Stimulated activated memory B cell treated with anti-CD40 and anti-IgM and Interleukin-4, amounts not matched to agents 10 μg/mL and 1 μg/mL and 100 μg/mL, for 72 hours (primary cell): ENCODE results near the gene IFTAP.
"Not testable (repeated sequence)": the region's sequence is repeated elsewhere in the genome, so short reads cannot be mapped to it uniquely, and the experiment has no call there.

Experiments used
- ATAC-seq: fragments of 150-1000 bp; cut with Tn5 transposase; 2 replicates; pipeline ENCODE4 v1.10.0; 2021
- H3K27ac Mint-ChIP-seq: one replicate; pipeline ENCODE4 v1.8.0; 2022; ENCODE audit warnings: mild to moderate bottlenecking, mixed read lengths
- H3K27me3 Mint-ChIP-seq: one replicate; pipeline ENCODE4 v1.8.0; 2022; ENCODE audit warnings: mixed read lengths
- H3K36me3 Mint-ChIP-seq: one replicate; pipeline ENCODE4 v1.8.0; 2022; ENCODE audit warnings: mixed read lengths
- H3K4me1 Mint-ChIP-seq: one replicate; pipeline ENCODE4 v1.8.0; 2022; ENCODE audit warnings: mixed read lengths
- H3K4me3 Mint-ChIP-seq: one replicate; pipeline ENCODE4 v1.8.0; 2022; ENCODE audit warnings: mild to moderate bottlenecking, moderate library complexity, mixed read lengths
- H3K9me3 Mint-ChIP-seq: one replicate; pipeline ENCODE4 v1.8.0; 2022; ENCODE audit warnings: mixed read lengths

The IFTAP gene, protein sequence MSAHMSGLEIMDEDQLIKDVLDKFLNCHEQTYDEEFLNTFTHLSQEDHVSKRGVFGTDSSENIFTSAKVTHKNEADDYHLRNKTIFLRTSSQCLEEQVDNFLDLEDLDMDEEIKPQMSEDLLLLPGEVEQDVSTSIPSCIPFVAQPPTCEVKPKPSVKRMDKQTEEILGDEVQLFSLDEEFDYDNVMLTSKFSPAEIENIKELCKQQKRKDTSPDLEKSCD

DNA sequence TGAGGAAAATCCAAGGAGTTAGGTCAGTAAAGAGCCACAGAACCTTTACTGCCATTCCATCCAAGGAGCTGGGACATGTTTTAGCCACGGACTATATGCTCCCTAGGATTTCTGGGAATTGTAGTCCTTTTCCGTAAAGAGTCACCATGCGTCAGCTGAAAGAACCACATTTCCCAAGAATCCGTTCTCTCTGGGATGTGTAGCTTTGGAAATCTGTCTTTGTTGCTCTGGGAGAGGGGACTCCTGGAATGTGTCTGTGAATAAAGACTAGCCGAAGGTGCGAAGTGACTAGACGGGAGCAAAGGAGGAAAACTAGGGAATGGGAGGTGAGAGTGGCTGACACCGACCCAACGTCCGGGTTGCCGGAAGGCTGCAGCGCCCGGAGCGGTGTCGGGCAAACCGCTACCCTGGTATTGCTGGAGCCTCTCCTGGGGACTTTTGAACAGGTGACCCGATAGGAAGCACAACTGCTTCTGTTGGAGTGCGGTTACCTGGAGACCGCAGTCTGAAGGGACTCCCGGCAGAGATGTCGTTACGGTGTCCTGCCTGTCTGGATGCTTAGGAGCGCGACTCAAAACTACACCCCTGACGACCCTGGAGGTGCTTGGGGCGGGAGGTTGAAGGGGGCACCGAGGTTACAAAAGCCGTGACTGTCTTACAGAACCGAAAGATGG, at the start of gene IFTAP:
Gene IFTAP (plus strand): TSS at position 187 of the 674 bp plus-strand sequence. CDS start 15,602 bp downstream, outside the sequence.
- H3K9me3 Mint-ChIP-seq = no peaks in the 10 kb centered on the region
- peaks cover 69% of the 10 kb centered on the region for H3K27me3 Mint-ChIP-seq
- H3K4me1 Mint-ChIP-seq = peaks cover 13% of the 10 kb centered on the region
- no peaks in the 10 kb centered on the region for H3K36me3 Mint-ChIP-seq
- peak; percentile 55 for ATAC-seq
- H3K4me3 Mint-ChIP-seq = peak within 1 kb of the TSS; percentile 80
- no peak within 1 kb of the TSS for H3K27ac Mint-ChIP-seq

DNA sequence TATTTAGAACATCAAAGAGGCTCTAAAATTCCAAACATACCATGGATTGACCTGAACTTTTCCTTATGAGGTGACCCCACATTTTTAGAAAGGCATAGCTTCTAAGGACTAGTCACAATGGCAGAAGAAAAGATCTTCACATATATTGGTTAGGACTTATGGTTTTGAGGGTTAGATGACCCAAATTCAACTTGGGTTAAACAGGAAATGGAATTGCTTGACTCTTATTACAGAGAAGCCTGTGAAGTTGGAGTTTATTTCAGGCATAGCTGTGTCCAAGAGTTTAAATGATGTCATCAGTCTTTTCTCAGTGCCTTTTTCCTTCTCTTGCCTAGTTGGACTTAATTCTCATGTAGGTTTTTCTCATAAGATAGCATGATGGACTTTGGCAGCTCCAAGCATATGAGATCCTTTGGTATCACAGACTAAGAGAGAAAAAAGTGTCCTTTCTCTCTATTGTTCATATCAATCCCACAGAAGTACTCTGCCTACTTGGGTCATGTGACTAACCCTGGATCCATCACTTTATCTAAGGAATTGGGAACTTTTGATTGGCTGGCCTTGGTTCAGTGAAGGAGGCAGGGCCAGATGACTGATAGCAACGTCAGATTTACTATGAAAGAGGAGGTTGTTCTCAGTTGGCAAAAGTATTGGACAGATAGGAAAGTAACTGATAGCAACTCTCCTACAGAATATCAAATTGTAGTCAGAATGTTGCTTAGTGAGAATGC, 43.8 kb upstream of the IFTAP start:
- H3K4me3 Mint-ChIP-seq = no peak overlapping the region
- H3K27me3 Mint-ChIP-seq = peaks cover 27% of the 10 kb centered on the region
- peaks cover 5% of the 10 kb centered on the region for H3K9me3 Mint-ChIP-seq
- H3K4me1 Mint-ChIP-seq = no peaks in the 10 kb centered on the region
- H3K27ac Mint-ChIP-seq = no peak overlapping the region
- no peak for ATAC-seq
- no peaks in the 10 kb centered on the region for H3K36me3 Mint-ChIP-seq

DNA sequence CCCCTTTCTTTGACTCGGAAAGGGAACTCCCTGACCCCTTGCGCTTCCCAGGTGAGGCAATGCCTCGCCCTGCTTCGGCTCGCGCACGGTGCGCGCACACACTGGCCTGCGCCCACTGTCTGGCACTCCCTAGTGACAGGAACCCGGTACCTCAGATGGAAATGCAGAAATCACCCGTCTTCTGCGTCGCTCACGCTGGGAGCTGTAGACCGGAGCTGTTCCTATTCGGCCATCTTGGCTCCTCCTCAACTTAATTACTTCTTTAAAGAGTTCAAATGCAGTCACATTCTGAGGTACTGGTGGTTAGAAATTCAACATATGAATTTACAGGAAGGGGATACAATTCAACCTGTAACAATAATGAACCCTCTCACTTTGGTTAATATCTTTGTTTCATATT, 36.9 kb upstream of the IFTAP start:
- not testable (repeated sequence) for H3K27ac Mint-ChIP-seq, ATAC-seq, H3K4me1 Mint-ChIP-seq, H3K9me3 Mint-ChIP-seq, H3K36me3 Mint-ChIP-seq, H3K4me3 Mint-ChIP-seq
- peaks cover 24% of the 10 kb centered on the region for H3K27me3 Mint-ChIP-seq

DNA sequence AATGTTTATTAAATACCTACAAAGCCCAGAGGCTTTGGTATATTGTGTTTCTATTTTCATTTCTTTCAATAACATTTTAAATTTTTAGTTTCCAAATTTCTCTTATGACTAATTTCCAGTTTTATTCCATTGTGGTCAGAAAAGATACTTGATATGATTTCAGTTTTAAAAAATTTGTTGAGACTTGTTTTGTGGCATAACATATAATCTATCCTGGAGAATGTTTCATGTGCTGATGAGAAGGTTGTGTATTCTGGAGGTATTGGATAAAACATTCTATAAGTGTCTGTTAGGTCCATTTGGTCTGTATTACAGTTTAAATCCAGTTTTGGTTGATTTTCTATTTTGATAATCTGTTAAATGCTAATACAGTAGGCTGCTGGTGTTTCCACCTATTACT, 36.3 kb upstream of the IFTAP start:
- no peak overlapping the region for H3K4me3 Mint-ChIP-seq
- ATAC-seq = no peak
- no peak overlapping the region for H3K27ac Mint-ChIP-seq
- peaks cover 7% of the 10 kb centered on the region for H3K4me1 Mint-ChIP-seq
- no peaks in the 10 kb centered on the region for H3K36me3 Mint-ChIP-seq
- peaks cover 6% of the 10 kb centered on the region for H3K9me3 Mint-ChIP-seq
- H3K27me3 Mint-ChIP-seq = peaks cover 24% of the 10 kb centered on the region

DNA sequence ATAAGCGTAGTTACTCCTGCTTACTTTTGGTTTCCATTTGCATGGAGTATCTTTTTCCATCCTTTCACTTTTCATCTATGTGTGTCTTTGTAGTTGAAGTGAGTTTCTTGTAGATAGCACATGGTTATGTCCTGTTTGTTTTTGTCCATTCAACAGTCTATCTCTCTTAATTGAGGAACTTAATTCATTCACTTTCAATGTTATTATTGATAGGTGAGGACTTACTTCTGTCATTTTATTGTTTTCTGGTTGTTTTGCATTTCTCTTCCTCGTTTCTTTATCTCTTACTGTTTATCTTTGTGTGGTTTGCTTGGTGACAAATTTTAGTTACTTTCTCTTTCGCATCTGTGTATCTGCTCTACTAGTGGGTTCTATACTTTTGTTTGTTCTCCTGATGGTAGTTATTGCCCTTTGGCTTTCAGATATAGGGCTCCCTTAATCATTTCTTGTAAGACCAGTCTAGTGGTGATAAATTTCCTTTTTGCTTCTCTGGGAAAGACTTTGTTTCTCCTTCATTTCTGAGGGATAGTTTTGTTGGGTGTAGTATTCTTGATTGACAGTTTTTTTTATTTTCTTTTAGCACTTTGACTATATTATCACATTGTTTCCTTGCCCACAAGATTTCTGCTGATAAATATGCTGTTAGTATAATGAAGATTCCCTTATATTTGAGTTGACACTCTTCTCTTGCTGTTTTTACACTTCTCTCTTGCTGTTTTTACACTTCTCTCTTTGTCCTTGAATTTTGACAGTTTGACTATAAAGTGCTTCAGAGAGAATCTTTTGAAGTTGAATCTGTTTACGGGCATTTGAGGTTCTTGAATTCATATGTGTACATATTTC, 35.5 kb upstream of the IFTAP start:
- no peak overlapping the region for H3K27ac Mint-ChIP-seq
- peaks cover 7% of the 10 kb centered on the region for H3K4me1 Mint-ChIP-seq
- H3K9me3 Mint-ChIP-seq = peaks cover 6% of the 10 kb centered on the region
- ATAC-seq = no peak
- no peaks in the 10 kb centered on the region for H3K36me3 Mint-ChIP-seq
- peaks cover 25% of the 10 kb centered on the region for H3K27me3 Mint-ChIP-seq
- peak overlapping the region; percentile 1 for H3K4me3 Mint-ChIP-seq

DNA sequence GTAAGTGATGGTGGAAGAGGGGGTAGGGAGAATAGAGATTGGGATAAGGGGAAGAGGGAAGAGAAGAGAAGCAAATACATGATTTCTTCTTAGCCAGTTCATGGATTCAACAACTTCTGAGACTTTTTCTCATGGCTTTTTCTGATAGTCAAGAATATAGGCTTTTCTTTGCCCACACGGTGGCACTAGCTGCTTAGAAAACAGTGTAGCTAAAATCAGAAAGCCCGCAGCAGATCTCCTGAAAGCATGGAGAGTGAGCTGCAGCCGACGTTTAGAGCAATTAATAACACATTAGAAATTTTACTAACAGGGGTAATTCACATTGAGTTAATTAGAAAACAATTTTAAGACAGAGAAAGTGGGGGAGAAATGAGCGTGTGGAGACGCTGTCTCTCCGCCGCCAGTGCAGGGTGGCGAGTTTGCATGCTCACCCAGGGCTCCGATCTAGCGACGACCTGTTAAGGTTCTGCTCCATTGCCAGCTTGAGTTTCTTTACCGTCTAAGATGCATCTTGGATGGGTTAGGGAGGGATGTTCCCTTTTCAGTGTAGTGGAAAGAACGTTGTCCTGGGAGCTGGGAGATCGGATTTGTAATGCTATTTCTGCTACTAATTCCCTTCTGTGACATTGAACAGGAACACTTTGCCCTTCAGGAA, 29.8 kb upstream of the IFTAP start:
- H3K36me3 Mint-ChIP-seq = no peaks in the 10 kb centered on the region
- no peak overlapping the region for H3K27ac Mint-ChIP-seq
- H3K4me1 Mint-ChIP-seq = peaks cover 14% of the 10 kb centered on the region
- H3K9me3 Mint-ChIP-seq = peaks cover 3% of the 10 kb centered on the region
- no peak for ATAC-seq
- peak overlapping the region; percentile 66 for H3K4me3 Mint-ChIP-seq
- peaks cover 64% of the 10 kb centered on the region for H3K27me3 Mint-ChIP-seq

DNA sequence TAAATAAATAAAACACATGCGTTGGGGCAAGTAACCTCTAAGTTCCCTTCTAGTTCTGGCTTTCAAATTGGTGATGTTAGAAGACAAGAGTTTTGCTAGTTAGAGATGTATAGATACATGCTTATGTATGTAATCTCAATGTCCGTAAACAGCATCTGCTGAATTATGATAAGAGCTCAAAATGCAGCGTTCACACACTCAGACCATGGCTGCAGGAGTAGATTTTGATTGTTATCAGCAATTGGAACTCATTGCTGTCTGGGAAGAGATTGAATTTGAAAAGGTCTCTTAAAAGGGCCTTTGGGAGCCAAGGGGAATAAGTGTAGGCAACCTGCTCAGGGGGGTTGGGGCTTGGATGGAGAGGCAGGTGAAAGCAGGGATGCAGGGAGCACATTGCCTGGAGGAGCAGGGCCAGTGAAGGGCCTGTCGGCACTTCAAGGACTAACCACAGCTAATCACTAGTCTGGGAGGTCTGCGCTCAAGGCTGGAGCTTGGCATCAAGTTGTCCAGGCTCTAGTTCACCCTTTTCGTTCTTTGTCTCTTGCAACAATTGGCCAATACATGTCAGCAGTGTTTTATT, 29.2 kb upstream of the IFTAP start:
- H3K27me3 Mint-ChIP-seq = peaks cover 58% of the 10 kb centered on the region
- no peak overlapping the region for H3K27ac Mint-ChIP-seq
- H3K36me3 Mint-ChIP-seq = no peaks in the 10 kb centered on the region
- no peak overlapping the region for H3K4me3 Mint-ChIP-seq
- peaks cover under 1% of the 10 kb centered on the region for H3K9me3 Mint-ChIP-seq
- no peak for ATAC-seq
- peaks cover 14% of the 10 kb centered on the region for H3K4me1 Mint-ChIP-seq

DNA sequence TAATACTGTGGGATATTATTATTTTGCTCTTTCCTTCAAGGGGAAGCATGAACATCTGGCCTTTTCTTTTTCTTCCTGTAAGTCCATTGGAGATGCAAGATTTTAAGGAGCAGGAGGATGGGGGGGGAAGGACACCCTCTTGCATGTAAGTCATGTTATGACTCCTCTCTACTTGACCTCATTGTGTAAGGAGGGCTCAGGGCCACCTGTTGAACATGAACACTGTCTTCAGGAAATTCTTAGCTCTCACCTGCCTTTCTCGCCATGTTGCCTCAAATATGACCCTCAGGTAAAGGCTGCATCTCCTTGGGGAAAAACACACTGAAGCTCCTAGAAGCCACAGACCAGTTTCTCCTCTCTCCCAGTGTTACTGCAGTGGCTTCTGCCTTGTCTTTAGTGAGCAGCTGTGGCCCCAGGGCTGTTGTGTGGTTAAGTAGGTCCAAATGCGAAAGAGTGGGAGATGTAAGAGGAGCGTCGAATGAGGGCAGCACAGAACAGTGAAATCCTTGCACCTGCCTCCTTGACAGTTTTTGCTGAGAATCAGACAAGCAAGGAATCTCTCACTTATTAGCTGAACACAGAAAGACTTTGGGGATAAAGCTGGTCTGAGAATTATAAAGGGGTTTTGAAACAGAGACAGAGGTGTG, 27.8 kb upstream of the IFTAP start:
- peaks cover 65% of the 10 kb centered on the region for H3K27me3 Mint-ChIP-seq
- H3K9me3 Mint-ChIP-seq = no peaks in the 10 kb centered on the region
- no peak for ATAC-seq
- H3K36me3 Mint-ChIP-seq = no peaks in the 10 kb centered on the region
- H3K27ac Mint-ChIP-seq = no peak overlapping the region
- H3K4me3 Mint-ChIP-seq = no peak overlapping the region
- H3K4me1 Mint-ChIP-seq = peaks cover 14% of the 10 kb centered on the region

DNA sequence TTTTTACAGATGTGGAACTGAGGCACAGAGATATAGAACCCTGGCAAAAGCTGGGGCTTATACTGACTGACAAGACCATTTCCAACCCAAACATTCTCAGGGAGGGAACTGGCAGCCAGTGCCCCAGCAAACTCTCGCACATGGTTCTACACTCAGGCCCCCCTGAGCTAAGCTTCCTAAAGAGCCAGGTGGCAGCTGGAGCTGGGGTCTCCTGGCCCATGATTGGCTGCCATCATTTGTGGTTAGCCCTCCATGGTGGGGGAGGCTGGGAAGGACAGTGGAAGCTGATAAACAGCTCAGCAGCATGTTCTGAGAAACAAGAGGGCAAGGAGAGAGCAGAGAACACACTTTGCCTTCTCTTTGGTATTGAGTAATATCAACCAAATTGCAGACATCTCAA, 26.6 kb upstream of the IFTAP start, which contains the start of gene RAG1:
Gene RAG1 (plus strand): TSS at position 314 of the 400 bp plus-strand sequence. CDS start 5,298 bp downstream, outside the sequence.
- Mint-ChIP-seq H3K36me3 (no peaks in the 10 kb centered on the region), H3K4me1 (peaks cover 14% of the 10 kb centered on the region), H3K27ac (no peak within 1 kb of the TSS), H3K27me3 (peaks cover 67% of the 10 kb centered on the region), H3K4me3 (no peak within 1 kb of the TSS), H3K9me3 (no peaks in the 10 kb centered on the region)
- ATAC-seq = no peak

DNA sequence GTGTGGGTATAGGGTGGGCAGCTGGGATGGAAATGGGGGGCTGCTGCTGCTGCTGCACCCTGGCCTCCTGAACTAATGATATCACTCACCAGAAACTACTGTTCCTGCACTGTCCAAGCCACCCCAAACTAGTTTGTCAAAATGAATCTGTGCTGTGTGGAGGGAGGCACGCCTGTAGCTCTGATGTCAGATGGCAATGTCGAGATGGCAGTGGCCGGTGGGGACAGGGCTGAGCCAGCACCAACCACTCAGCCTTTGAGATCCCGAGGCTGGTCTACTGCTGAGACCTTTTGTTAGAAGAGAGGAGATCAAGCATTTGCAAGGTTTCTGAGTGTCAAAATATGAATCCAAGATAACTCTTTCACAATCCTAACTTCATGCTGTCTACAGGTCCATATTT, 25.2 kb upstream of the IFTAP start:
- Mint-ChIP-seq H3K27me3 (peaks cover 67% of the 10 kb centered on the region), H3K9me3 (no peaks in the 10 kb centered on the region), H3K27ac (no peak overlapping the region), H3K4me1 (peaks cover 12% of the 10 kb centered on the region), H3K4me3 (no peak overlapping the region), H3K36me3 (no peaks in the 10 kb centered on the region)
- ATAC-seq = no peak

DNA sequence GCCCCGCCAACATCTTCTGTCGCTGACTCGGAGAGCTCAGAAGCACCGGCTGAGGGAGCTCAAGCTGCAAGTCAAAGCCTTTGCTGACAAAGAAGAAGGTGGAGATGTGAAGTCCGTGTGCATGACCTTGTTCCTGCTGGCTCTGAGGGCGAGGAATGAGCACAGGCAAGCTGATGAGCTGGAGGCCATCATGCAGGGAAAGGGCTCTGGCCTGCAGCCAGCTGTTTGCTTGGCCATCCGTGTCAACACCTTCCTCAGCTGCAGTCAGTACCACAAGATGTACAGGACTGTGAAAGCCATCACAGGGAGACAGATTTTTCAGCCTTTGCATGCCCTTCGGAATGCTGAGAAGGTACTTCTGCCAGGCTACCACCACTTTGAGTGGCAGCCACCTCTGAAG, 19.8 kb upstream of the IFTAP start:
- no peak for ATAC-seq
- no peak overlapping the region for H3K4me3 Mint-ChIP-seq
- no peak overlapping the region for H3K27ac Mint-ChIP-seq
- no peaks in the 10 kb centered on the region for H3K4me1 Mint-ChIP-seq
- H3K36me3 Mint-ChIP-seq = no peaks in the 10 kb centered on the region
- peaks cover 40% of the 10 kb centered on the region for H3K27me3 Mint-ChIP-seq
- no peaks in the 10 kb centered on the region for H3K9me3 Mint-ChIP-seq

DNA sequence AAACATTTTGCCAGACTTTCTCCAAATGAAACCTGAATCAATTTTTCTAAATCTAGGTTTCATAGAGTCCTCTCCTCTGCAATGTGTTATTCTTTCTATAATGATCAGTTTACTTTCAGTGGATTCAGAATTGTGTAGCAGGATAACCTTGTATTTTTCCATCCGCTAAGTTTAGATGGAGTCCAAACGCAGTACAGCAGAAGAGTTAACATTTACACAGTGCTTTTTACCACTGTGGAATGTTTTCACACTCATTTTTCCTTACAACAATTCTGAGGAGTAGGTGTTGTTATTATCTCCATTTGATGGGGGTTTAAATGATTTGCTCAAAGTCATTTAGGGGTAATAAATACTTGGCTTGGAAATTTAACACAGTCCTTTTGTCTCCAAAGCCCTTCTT, 16.9 kb upstream of the IFTAP start:
- no peaks in the 10 kb centered on the region for H3K36me3 Mint-ChIP-seq
- H3K27me3 Mint-ChIP-seq = peaks cover 18% of the 10 kb centered on the region
- H3K4me1 Mint-ChIP-seq = no peaks in the 10 kb centered on the region
- no peak overlapping the region for H3K4me3 Mint-ChIP-seq
- H3K9me3 Mint-ChIP-seq = peaks cover 6% of the 10 kb centered on the region
- no peak overlapping the region for H3K27ac Mint-ChIP-seq
- no peak for ATAC-seq

DNA sequence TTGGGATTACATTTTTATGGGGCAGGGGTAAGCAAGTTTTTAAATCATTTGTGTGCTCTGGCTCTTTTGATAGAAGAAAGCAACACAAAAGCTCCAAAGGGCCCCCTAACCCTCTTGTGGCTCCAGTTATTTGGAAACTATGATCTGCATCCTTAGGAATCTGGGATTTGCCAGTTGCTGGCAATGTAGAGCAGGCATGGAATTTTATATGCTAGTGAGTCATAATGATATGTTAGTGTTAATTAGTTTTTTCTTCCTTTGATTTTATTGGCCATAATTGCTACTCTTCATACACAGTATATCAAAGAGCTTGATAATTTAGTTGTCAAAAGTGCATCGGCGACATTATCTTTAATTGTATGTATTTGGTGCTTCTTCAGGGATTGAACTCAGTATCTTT, 16.4 kb upstream of the IFTAP start:
- no peaks in the 10 kb centered on the region for H3K36me3 Mint-ChIP-seq
- no peaks in the 10 kb centered on the region for H3K4me1 Mint-ChIP-seq
- no peak overlapping the region for H3K4me3 Mint-ChIP-seq
- peaks cover 6% of the 10 kb centered on the region for H3K9me3 Mint-ChIP-seq
- H3K27me3 Mint-ChIP-seq = peaks cover 16% of the 10 kb centered on the region
- ATAC-seq = no peak
- no peak overlapping the region for H3K27ac Mint-ChIP-seq

DNA sequence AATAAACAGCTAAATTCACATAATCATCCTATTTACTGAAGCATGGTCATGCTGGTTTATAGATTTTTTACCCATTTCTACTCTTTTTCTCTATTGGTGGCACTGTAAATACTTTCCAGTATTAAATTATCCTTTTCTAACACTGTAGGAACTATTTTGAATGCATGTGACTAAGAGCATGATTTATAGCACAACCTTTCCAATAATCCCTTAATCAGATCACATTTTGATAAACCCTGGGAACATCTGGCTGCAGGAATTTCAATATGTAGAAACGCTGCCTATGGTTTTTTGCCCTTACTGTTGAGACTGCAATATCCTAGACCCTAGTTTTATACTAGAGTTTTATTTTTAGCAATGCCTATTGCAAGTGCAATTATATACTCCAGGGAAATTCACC, 15.8 kb upstream of the IFTAP start:
- Mint-ChIP-seq H3K9me3 (peaks cover 6% of the 10 kb centered on the region), H3K36me3 (no peaks in the 10 kb centered on the region), H3K4me1 (no peaks in the 10 kb centered on the region), H3K27me3 (peaks cover 16% of the 10 kb centered on the region), H3K27ac (no peak overlapping the region), H3K4me3 (no peak overlapping the region)
- ATAC-seq = no peak
